CD4-positive, alpha-beta T cell (primary cell): Measurements from ENCODE around the gene PRKG1. TPM values are rescaled to one million over a fixed set of nuclear protein-coding genes. Genes with fewer than 3 reads are reported as not detected.
"Not testable (repeated sequence)": the region's sequence is repeated elsewhere in the genome, so short reads cannot be mapped to it uniquely, and the experiment has no call there.

Experiments used
- ATAC-seq: fragments of 200-7000 bp; cut with Tn5 transposase; one replicate; pipeline ENCODE4 v1.10.0; 2022; ENCODE audit warnings: mild to moderate bottlenecking; ENCODE audit not compliant: poor library complexity
- CTCF ChIA-PET: fragments of 350-600 bp; sonication (Branson Sonifier 250); formaldehyde crosslinking; loops from one replicate; lab custom pipeline; 2021; ENCODE audit warnings: antibody characterized with exemption, inconsistent platforms; lab: Charles Lee
- POLR2A ChIA-PET: fragments of 350-600 bp; sonication (Branson Sonifier 250); formaldehyde crosslinking; loops from one replicate; lab custom pipeline; 2021; ENCODE audit warnings: antibody characterized with exemption, inconsistent platforms; lab: Charles Lee
- DNase-seq, 14 experiments: peaks; one replicate each; pipeline ENCODE4 v3.0.0-alpha.2; 2013 to 2020; ENCODE audit warnings: mixed read lengths in 2 of 14
- H3K27ac ChIP-seq, 2 donors: one replicate each; pipeline versions ENCODE4 v1.5.1 to v1.7.0; 2013; ENCODE audit warnings: low read length in 2 of 2, low read depth in 1 of 2, mild to moderate bottlenecking in 1 of 2
- H3K27me3 ChIP-seq, 2 experiments: 1 replicate in 1 of 2; 2 replicates in 1 of 2; pipeline versions ENCODE4 v1.6.1 to v1.7.0; 2013; ENCODE audit warnings: low read length in 2 of 2, control low read depth in 1 of 2, mild to moderate bottlenecking in 1 of 2, moderate library complexity in 1 of 2; ENCODE audit not compliant: insufficient read depth in 2 of 2, control insufficient read depth in 1 of 2
- H3K36me3 ChIP-seq: one replicate; pipeline ENCODE4 v1.6.1; 2013; ENCODE audit warnings: low read length, control low read depth; ENCODE audit not compliant: insufficient read depth
- H3K4me1 ChIP-seq: one replicate; pipeline ENCODE4 v1.6.1; 2013; ENCODE audit warnings: low read length, control low read depth; ENCODE audit not compliant: insufficient read depth
- H3K4me3 ChIP-seq: one replicate; pipeline ENCODE4 v1.5.1; 2013; ENCODE audit warnings: mild to moderate bottlenecking, low read length, moderate library complexity
- H3K9me3 ChIP-seq, 2 experiments: 1 replicate in 1 of 2; 2 replicates in 1 of 2; pipeline versions ENCODE4 v1.6.1 to v1.7.0; 2013; ENCODE audit warnings: low read length in 2 of 2, mild to moderate bottlenecking in 2 of 2, control low read depth in 1 of 2, moderate library complexity in 1 of 2; ENCODE audit not compliant: control insufficient read depth in 1 of 2, insufficient read depth in 1 of 2
- H3K27ac Mint-ChIP-seq: one replicate; pipeline ENCODE4 v1.8.0; 2020; ENCODE audit warnings: mixed read lengths
- H3K27me3 Mint-ChIP-seq: one replicate; pipeline ENCODE4 v1.8.0; 2021; ENCODE audit warnings: mixed read lengths
- H3K36me3 Mint-ChIP-seq: one replicate; pipeline ENCODE4 v1.8.0; 2021; ENCODE audit warnings: low read depth, mixed read lengths
- H3K4me1 Mint-ChIP-seq: one replicate; pipeline ENCODE4 v1.8.0; 2021; ENCODE audit warnings: low read depth, mixed read lengths
- H3K4me3 Mint-ChIP-seq: one replicate; pipeline ENCODE4 v1.8.0; 2020; ENCODE audit warnings: mild to moderate bottlenecking, mixed read lengths
- H3K9me3 Mint-ChIP-seq: one replicate; pipeline ENCODE4 v1.8.0; 2020; ENCODE audit warnings: mixed read lengths
- intact Hi-C, 2 experiments: fragments of 100-400 bp; cut with DNase I in 1 of 2; cut with micrococcal nuclease in 1 of 2; formaldehyde crosslinking; loops; one replicate each; pipeline versions ENCODE4 v1.15.1 to v1.9.0; 2023 to 2025; cut with DNase I, micrococcal nuclease
- total RNA-seq, 174 experiments: library from RNA in 2 of 174; stranded (reverse) in 2 of 174; gene quantifications; one replicate each; pipeline ENCODE4 v1.2.3 and lab custom pipeline; 2021 to 2026
- TF ChIP-seq, protein P1 (sequence below): fragments of 200-600 bp; IDR thresholded peaks from one replicate; pipeline ENCODE4 v1.8.0; 2022; ENCODE audit warnings: antibody characterized with exemption, mild to moderate bottlenecking

PRKG1 gene
- total RNA-seq, 2 experiments from 2014 or later, result 0.31 TPM; not detected in 1

DNA sequence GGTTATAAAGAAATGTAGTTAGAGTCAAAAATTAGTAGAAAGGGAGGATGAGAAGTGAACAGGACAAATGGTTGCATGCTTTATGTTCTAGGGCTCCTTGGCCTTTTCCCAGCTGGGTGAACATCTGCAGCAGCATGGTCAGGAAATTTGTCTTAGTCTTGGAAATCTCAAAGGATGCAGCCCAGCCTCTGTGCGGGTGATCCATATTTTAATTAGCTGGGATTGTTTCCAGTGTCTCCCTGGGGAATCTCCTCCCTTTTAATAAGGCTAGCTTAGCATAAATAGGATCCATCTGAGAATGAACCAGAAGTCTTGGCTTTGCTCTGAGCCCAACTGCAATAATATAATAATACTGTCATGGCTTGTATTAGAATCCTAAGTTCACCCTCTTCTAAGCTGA lies 198.3 kb downstream of the PRKG1 start:
- TF ChIP-seq, protein P1, sequence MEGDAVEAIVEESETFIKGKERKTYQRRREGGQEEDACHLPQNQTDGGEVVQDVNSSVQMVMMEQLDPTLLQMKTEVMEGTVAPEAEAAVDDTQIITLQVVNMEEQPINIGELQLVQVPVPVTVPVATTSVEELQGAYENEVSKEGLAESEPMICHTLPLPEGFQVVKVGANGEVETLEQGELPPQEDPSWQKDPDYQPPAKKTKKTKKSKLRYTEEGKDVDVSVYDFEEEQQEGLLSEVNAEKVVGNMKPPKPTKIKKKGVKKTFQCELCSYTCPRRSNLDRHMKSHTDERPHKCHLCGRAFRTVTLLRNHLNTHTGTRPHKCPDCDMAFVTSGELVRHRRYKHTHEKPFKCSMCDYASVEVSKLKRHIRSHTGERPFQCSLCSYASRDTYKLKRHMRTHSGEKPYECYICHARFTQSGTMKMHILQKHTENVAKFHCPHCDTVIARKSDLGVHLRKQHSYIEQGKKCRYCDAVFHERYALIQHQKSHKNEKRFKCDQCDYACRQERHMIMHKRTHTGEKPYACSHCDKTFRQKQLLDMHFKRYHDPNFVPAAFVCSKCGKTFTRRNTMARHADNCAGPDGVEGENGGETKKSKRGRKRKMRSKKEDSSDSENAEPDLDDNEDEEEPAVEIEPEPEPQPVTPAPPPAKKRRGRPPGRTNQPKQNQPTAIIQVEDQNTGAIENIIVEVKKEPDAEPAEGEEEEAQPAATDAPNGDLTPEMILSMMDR, result no peak
- H3K36me3 ChIP-seq, result no peaks in the 10 kb centered on the region
- POLR2A ChIA-PET, result no interaction called here
- Mint-ChIP-seq H3K27me3 (no peaks in the 10 kb centered on the region), H3K36me3 (no peaks in the 10 kb centered on the region), H3K9me3 (no peaks in the 10 kb centered on the region), H3K4me1 (no peaks in the 10 kb centered on the region), H3K27ac (no peak overlapping the region), H3K4me3 (no peak overlapping the region)
- H3K4me3 ChIP-seq, result no peak overlapping the region
- CTCF ChIA-PET, result no interaction called here
- intact Hi-C loops, result no loop called here
- no peak overlapping the region for H3K27ac ChIP-seq
- H3K4me1 ChIP-seq, result no peaks in the 10 kb centered on the region
- no peak for ATAC-seq
- DNase-seq, result no peak
- no peaks in the 10 kb centered on the region for H3K9me3 ChIP-seq
- H3K27me3 ChIP-seq, result no peaks in the 10 kb centered on the region

DNA sequence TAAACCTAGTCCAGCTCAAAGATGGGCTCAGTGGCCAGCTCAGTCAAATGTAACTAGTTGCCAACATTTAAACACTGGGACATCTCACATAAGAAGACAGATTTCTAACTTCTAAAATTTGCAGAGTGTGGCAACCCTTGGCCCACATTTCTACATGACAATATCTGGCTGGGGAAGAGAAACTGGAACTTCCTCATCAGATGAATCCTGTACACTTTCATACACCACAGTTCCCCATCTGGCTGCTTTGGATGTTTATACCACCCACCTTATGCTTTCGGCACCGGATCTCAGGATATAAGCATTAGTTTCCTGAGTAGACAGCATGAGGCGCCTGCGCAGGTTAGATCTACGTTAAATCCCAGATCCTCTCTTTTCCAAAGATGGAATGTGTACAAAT lies 199.3 kb downstream of the PRKG1 start:
- Histone ChIP-seq H3K9me3 (no peaks in the 10 kb centered on the region), H3K4me3 (no peak overlapping the region), H3K27me3 (no peaks in the 10 kb centered on the region), H3K4me1 (no peaks in the 10 kb centered on the region), H3K27ac (no peak overlapping the region), H3K36me3 (no peaks in the 10 kb centered on the region)
- no peak for ATAC-seq
- H3K4me1 Mint-ChIP-seq, result no peaks in the 10 kb centered on the region
- no peaks in the 10 kb centered on the region for H3K9me3 Mint-ChIP-seq
- TF ChIP-seq, protein P1, result no peak
- CTCF ChIA-PET, result no interaction called here
- POLR2A ChIA-PET, result no interaction called here
- peak in 2 of 14 experiments; percentile 6 to 15 for DNase-seq
- no peak overlapping the region for H3K27ac Mint-ChIP-seq
- H3K27me3 Mint-ChIP-seq, result no peaks in the 10 kb centered on the region
- intact Hi-C loops, result no loop called here
- no peak overlapping the region for H3K4me3 Mint-ChIP-seq
- no peaks in the 10 kb centered on the region for H3K36me3 Mint-ChIP-seq

DNA sequence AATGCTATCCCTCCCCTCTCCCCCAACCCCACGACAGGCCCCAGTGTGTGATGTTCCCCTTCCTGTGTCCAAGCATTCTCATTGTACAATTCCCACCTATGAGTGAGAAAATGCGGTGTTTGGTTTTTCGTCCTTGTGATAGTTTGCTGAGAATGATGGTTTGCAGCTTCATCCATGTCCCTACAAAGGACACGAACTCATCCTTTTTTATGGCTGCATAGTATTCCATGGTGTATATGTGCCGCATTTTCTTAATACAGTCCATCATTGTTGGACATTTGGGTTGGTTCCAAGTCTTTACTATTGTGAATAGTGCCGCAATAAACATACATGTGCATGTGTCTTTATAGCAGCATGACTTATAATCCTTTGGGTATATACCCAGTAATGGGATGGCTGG lies 201.8 kb downstream of the PRKG1 start:
- H3K4me1 ChIP-seq, H3K36me3 ChIP-seq, ATAC-seq, H3K4me3 ChIP-seq, CTCF ChIA-PET, H3K4me3 Mint-ChIP-seq, H3K27ac ChIP-seq, DNase-seq, H3K9me3 ChIP-seq, H3K27me3 ChIP-seq, H3K9me3 Mint-ChIP-seq, H3K4me1 Mint-ChIP-seq, POLR2A ChIA-PET, intact Hi-C loops, H3K36me3 Mint-ChIP-seq, H3K27me3 Mint-ChIP-seq, H3K27ac Mint-ChIP-seq: not testable (repeated sequence)

DNA sequence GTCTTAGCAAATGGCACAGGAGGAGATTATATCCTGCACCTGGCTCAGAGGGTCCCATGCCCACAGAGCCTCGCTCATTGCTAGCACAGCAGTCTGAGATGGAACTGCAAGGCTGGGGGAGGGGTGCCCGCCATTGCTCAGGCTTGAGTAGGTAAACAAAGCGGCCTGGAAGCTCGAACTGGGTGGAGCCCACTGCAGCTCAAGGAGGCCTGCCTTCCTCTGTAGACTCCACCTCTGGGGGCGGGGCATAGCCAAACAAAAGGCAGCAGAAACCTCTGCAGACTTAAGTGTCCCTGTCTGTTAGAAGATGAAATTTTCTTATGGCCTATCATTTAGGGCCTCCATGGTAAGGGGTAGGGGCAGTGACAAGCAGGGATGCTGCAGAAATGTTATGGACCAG lies 207.1 kb downstream of the PRKG1 start:
- CTCF ChIA-PET, H3K27ac ChIP-seq, ATAC-seq: not testable (repeated sequence)

More for the DNA sequence above, 207.1 kb downstream of the PRKG1 start:
- POLR2A ChIA-PET, H3K27me3 ChIP-seq, H3K4me3 Mint-ChIP-seq, H3K27ac Mint-ChIP-seq, H3K4me3 ChIP-seq, H3K9me3 ChIP-seq, H3K27me3 Mint-ChIP-seq, H3K4me1 Mint-ChIP-seq, intact Hi-C loops, H3K36me3 Mint-ChIP-seq, H3K9me3 Mint-ChIP-seq, H3K4me1 ChIP-seq, H3K36me3 ChIP-seq, DNase-seq: not testable (repeated sequence)
